AG04450 (cell line): Measurements from ENCODE around the gene KLHL17. TPM values are rescaled to one million over a fixed set of nuclear protein-coding genes. Genes with fewer than 3 reads are reported as not detected.

Experiments used
- CTCF ChIA-PET: fragments of 300-600, 350-600 bp; formaldehyde crosslinking; extraction: SDS; loops from one replicate; lab custom pipeline; 2022; ENCODE audit warnings: antibody characterized with exemption, inconsistent platforms; lab: Charles Lee
- POLR2A ChIA-PET: fragments of 350-600 bp; formaldehyde crosslinking; extraction: SDS; loops from one replicate; lab custom pipeline; 2021; ENCODE audit warnings: antibody characterized with exemption, inconsistent platforms; lab: Yijun Ruan, JAX
- DNase-seq: peaks from one replicate; pipeline ENCODE4 v3.0.0-alpha.2; 2011; ENCODE audit warnings: low read depth, low spot score
- H3K27ac ChIP-seq: one replicate; pipeline ENCODE4 v1.5.1; 2012; ENCODE audit warnings: low read depth, low read length, control low read depth
- H3K27me3 ChIP-seq: one replicate; pipeline ENCODE4 v1.6.0; 2012; ENCODE audit warnings: low read length; ENCODE audit not compliant: control insufficient read depth, insufficient read depth
- H3K4me3 ChIP-seq: 2 replicates; pipeline ENCODE4 v1.5.1; 2011; ENCODE audit warnings: mild to moderate bottlenecking, low read depth, low read length, control low read depth
- H3K9me3 ChIP-seq: 2 replicates; pipeline ENCODE4 v1.5.1; 2012; ENCODE audit warnings: low read length; ENCODE audit not compliant: control insufficient read depth, insufficient read depth
- CTCF ChIP-seq: IDR thresholded peaks from 2 replicates; pipeline ENCODE4 v1.5.1; 2011; ENCODE audit warnings: low read depth, low read length, control low read depth, inconsistent platforms
- polyA minus RNA-seq: library from RNA; depleted of rRNA, polyadenylated mRNA; stranded (reverse); fragments of >200 nt; gene quantifications from 2 replicates; pipeline ENCODE4 v1.2.3, GENCODE V29; 2011; rRNA and poly(A)+ RNA removed
- polyA plus RNA-seq: library from polyadenylated mRNA; depleted of rRNA; stranded (reverse); fragments of >200 nt; gene quantifications from 2 replicates; pipeline ENCODE4 v1.2.3, GENCODE V29; 2011; rRNA removed

KLHL17 gene
- polyA plus RNA-seq (5.5 and 9.7 TPM in 2 replicates), polyA minus RNA-seq (1.7 and 3.5 TPM in 2 replicates)

- ChIA-PET CTCF (no interaction called here), POLR2A (interaction anchor here (0.8 kb wide), 1 partner anchor 12 kb away, joined by 3 read pairs; no protein-coding TSS in a partner anchor)
- no peak for DNase-seq
- peak within 1 kb of the TSS; percentile 65 for H3K4me3 ChIP-seq
- no peak within 1 kb of the TSS for H3K27ac ChIP-seq
- TF ChIP-seq CTCF: no peak
- no peaks in the 10 kb centered on the region for H3K27me3 ChIP-seq
- peaks cover 4% of the 10 kb centered on the region; the same call in 1 of the 2 replicates for H3K9me3 ChIP-seq
Observed at GRCh38 chr1:960363-961131, at the start of gene KLHL17. Gene KLHL17 (plus strand): TSS chr1:960584. CDS start chr1:960694, 110 bp downstream.

DNA sequence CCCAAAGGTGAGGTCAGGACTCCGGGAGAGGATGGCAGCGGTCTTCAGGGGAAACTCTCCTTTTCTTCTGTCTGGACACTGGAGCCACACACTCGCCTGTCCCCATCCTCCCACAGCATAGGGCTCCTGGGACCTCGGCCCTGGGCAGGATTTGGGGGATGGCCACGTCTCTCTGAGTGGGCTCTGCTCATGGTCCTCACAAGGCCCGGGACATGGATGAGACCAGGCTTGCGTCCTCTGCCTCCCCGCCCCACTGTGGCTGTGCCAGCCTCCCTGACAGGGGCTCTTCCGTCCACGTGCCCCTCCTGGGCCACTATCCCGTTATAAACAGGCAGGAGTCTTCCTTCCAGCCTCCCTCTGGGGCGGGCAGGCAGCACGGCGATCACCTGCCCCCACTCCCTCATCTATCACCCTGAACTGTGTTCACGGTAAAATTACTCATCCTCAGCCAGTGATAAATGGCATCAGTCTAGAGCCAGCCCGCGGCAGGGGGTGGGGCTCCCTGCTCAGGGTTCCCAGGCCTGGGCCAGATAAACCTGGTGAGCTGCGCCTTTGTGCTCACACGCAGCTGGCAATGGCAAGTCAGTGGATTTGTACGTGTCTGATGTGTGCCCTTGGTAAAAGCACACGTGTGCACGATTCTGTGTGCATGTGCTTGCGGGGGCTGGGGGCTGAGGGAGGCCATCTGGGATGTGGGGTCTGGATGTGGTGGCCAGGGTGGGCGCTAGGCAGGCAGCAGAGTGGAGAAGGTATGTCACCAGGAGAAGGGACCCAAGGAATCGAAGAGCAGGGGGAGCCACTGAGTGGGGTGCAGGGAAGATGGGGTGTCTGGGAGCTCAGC lies 49.3 kb upstream of the KLHL17 start:
- H3K27me3 ChIP-seq: no peaks in the 10 kb centered on the region
- no peak for DNase-seq
- CTCF ChIA-PET: no interaction called here
- H3K9me3 ChIP-seq: no peaks in the 10 kb centered on the region; the same call in 1 of the 2 replicates
- TF ChIP-seq CTCF: no peak
- POLR2A ChIA-PET: interaction anchor here (0.7 to 1.0 kb wide), 2 partner anchors 29 to 110 kb away, joined by 3 read pairs; no protein-coding TSS in a partner anchor
- no peak overlapping the region for H3K4me3 ChIP-seq
- H3K27ac ChIP-seq: no peak overlapping the region

DNA sequence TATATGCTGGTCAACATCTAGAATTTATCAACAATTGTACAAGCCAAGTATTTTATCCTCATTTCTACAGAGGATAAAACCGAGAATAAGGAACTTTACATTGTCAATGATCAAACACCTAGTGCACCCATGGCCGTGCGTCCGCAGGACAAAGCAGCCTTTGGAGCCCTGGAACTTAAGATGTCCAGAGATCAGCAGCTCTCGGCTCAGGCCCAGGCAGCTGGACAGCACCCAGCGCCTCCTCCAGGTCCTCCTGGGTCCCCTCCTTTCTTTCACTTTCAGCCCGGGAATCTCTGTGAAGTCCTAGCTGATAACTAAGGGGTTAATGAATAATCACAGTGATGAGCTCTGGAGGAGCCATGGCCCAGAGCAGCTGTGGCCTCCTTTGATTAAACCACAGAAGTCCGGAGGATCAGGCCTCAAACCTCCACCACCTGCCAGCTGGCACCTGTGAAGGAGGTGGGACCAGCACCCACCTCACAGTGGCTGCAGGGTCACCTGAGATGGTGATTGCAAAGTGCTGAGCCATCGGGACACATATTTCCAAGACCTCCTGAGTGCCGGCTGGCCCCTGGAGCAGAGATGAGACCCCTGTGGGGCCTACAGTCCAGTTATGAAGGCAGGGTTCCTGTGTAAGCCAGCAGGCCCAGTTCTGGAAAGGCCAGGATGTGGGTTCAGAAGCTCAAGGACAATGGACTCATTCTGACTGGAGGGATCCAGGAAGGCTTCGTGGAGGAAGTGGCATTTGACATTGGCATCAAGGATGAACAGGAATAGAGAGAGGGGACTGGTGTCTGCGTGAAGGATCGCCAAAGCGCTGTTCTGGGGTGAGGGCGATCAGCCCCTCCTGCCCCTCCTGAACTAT lies 48.3 kb upstream of the KLHL17 start:
- CTCF ChIA-PET: no interaction called here
- H3K27me3 ChIP-seq: no peaks in the 10 kb centered on the region
- TF ChIP-seq CTCF: no peak
- no peak overlapping the region for H3K4me3 ChIP-seq
- no peaks in the 10 kb centered on the region; the same call in 1 of the 2 replicates for H3K9me3 ChIP-seq
- POLR2A ChIA-PET: interaction anchor here (0.7 to 1.0 kb wide), 2 partner anchors 28 to 109 kb away, joined by 3 read pairs; no protein-coding TSS in a partner anchor
- DNase-seq: no peak
- H3K27ac ChIP-seq: no peak overlapping the region

DNA sequence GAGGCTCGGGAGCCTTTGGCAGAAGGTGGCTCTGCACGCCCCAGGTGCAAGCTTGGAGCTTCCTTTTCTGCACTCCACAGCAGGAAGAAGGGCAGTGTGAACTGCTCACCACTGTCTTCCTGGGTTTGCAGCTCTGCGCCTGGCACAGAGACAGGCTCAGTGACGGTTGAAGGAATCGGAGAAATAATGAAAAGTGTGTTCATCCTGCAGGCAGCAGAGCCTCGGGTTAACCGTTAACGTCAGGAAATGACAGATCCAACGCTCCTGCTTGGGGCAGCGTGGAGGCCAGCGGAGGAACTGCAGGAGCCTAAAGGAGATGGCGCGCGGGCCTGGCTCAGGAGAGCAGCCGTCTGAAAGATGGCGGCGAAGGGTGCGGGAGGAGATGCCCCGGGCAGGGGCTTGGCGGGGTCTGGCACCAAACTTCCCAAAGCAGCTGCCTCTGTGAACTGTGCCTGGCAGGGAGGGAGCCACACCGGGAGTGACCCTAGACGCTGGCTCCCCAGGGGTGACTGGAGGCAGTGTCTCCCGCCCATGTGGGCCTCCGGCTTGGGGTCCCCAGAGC lies 47.6 kb upstream of the KLHL17 start:
- Histone ChIP-seq H3K4me3 (no peak overlapping the region), H3K27ac (no peak overlapping the region), H3K9me3 (no peaks in the 10 kb centered on the region; the same call in 1 of the 2 replicates), H3K27me3 (peaks cover 2% of the 10 kb centered on the region)
- ChIA-PET CTCF (no interaction called here), POLR2A (no interaction called here)
- peak; percentile 18; the same call in 1 of the 2 replicates for TF ChIP-seq CTCF
- no peak for DNase-seq
